Stimulated activated naive CD8-positive, alpha-beta T cell treated with anti-CD3 and anti-CD28 coated beads, Interleukin-15, Interleukin-2, amounts not matched to agents 100 U/mL and 50 U/mL, for 24 hours (primary cell): ENCODE measurements around the gene SLC24A3.

Source experiments
- ATAC-seq: fragments of 150-1000 bp; cut with Tn5 transposase; one replicate; pipeline ENCODE4 v1.10.0; 2021
- DNase-seq: peaks from one replicate; pipeline ENCODE4 v3.0.0; 2021

SLC24A3 gene

GRCh38 chr20:19212469-19212815 is at the start of gene SLC24A3:
SLC24A3 (plus strand) TSS chr20:19212642.
- ATAC-seq (no peak), DNase-seq (peak; percentile 9)

GRCh38 chr20:19170148-19170547 is 42.3 kb upstream of the SLC24A3 start:
- no peak for ATAC-seq
- DNase-seq, result no peak

GRCh38 chr20:19172637-19173036 is 39.8 kb upstream of the SLC24A3 start:
- DNase-seq (no peak), ATAC-seq (no peak)

GRCh38 chr20:19176470-19177052 is 35.9 kb upstream of the SLC24A3 start:
- ATAC-seq (no peak), DNase-seq (no peak)

- DNase-seq (no peak), ATAC-seq (no peak)
Measured at GRCh38 chr20:19181552-19181951, 30.9 kb upstream of the SLC24A3 start.

GRCh38 chr20:19185083-19185482 is 27.4 kb upstream of the SLC24A3 start:
- ATAC-seq, result no peak

GRCh38 chr20:19193349-19193748 is 19.1 kb upstream of the SLC24A3 start:
- no peak for ATAC-seq
- DNase-seq, result no peak

More at GRCh38 chr20:19185083-19185482, 27.4 kb upstream of the SLC24A3 start:
- DNase-seq, result no peak

- no peak for ATAC-seq
- DNase-seq, result peak; percentile 80
Measured at GRCh38 chr20:19205981-19206396, 6.5 kb upstream of the SLC24A3 start.

GRCh38 chr20:19207541-19207940 is 4.9 kb upstream of the SLC24A3 start:
- ATAC-seq (no peak), DNase-seq (no peak)

- ATAC-seq (no peak), DNase-seq (no peak)
Measured at GRCh38 chr20:19210391-19211155, 1.9 kb upstream of the SLC24A3 start.

- no peak for DNase-seq
- no peak for ATAC-seq
Measured at GRCh38 chr20:19211252-19211651, 1.2 kb upstream of the SLC24A3 start.

GRCh38 chr20:19211661-19212468 is 577 bp upstream of the SLC24A3 start:
- DNase-seq, result no peak

GRCh38 chr20:19212821-19213502 is 520 bp downstream of the SLC24A3 start:
- ATAC-seq (peak; percentile 64), DNase-seq (peak; percentile 41)

More at GRCh38 chr20:19211661-19212468, 577 bp upstream of the SLC24A3 start:
- ATAC-seq, result no peak

GRCh38 chr20:19213946-19214490 is 1.6 kb downstream of the SLC24A3 start:
- no peak for ATAC-seq

GRCh38 chr20:19218411-19218810 is 6.0 kb downstream of the SLC24A3 start:
- DNase-seq (no peak), ATAC-seq (no peak)

More at GRCh38 chr20:19213946-19214490, 1.6 kb downstream of the SLC24A3 start:
- DNase-seq, result no peak

- ATAC-seq, result no peak
- no peak for DNase-seq
Measured at GRCh38 chr20:19222520-19223040, 10.1 kb downstream of the SLC24A3 start.

GRCh38 chr20:19223640-19224039 is 11.2 kb downstream of the SLC24A3 start:
- no peak for ATAC-seq
- no peak for DNase-seq

- no peak for DNase-seq
- no peak for ATAC-seq
Measured at GRCh38 chr20:19231359-19232035, 19.1 kb downstream of the SLC24A3 start.

GRCh38 chr20:19232997-19233794 is 20.8 kb downstream of the SLC24A3 start:
- ATAC-seq, result no peak
- no peak for DNase-seq

GRCh38 chr20:19236371-19237055 is 24.1 kb downstream of the SLC24A3 start:
- DNase-seq (no peak), ATAC-seq (no peak)
